NCI-H2171 treated with DMSO at 0.1 percent for 48 hours (cell line): ENCODE data around the gene RAP1A.

Experiments used
- DNase-seq: peaks from one replicate; lab custom pipeline; 2025; lab: John Stamatoyannopoulos, UW

Gene RAP1A

DNA sequence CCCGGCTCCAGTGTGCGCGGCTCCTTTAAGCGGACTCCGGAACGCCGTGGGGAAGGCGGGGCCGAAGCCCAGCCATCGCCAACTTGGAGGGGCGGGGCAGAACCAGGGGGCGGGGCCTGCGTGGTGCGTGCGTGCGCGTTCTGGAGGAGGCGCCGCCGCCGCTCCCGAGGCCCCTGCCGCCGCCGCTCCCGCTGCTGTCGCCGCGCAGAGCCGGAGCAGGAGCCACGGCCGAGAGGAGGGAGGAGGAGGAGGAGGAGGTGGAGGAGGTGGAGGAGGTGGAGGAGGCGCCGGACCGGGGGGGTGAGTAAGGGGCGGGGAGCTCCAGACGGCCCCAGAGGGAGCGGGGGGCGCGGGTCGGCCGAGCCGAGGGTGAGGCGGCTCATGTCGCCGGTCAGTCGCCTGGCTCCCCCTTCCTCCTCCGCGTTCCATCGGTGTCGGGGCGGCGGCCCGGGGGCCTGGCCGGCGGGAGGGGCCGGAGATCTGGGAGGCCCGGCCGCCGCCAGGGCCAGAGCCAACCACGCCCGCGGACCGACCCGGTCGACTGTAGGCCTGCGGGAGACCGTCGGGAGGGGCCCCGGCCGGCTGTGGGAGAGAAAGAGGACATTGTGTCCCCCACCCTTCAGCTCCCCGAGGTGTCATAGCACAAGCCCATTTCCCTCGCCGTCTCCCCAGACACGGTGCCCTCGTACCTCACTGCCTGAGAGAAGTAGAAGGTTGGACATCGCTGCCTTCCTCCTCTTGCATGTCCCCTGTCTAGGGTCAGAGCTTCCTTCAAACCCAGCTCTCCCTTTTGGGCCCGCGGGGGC, at the start of gene RAP1A:
RAP1A (plus strand) TSS at position 155 of the 806 bp plus-strand sequence. CDS start 71,572 bp downstream, outside the sequence.
- DNase-seq: peak; percentile 83

DNA sequence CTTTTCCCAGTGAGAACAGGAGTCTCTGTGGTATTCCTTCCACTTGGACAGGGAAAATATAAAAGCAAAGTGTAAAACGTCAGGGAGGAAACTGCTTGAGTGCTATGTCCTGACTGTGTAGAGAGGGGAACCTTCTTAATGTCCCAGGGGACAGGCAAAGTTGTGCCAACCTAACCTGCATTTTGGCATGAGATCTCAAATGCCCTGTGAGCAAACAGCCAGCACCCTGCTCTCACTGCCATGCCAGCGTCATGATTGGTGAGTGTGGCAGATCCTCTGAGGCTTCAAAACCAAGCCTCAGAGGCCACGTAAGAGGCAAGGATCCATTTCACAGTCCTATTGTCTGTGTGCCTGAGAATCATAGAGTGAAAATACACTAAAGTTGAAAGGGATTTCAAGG, 49.7 kb upstream of the RAP1A start:
- no peak for DNase-seq

DNA sequence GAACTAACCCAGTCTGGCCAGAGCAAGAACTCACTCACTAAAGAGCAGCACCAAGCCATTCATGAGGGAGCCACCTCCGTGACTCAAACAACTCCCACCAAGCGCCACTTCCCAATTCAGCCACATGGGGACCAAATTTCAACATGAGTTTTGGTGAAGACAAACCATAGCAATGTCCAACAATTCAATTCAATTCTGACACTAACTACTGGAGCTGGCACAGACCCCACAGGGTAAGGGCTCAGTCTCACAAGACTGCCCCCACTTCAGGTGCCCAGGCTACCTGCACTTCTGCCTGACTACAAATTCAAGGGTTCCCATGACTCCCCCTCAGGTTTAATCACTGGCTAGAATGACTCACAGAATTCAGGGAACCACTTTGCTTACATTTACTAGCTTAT, 48.8 kb upstream of the RAP1A start:
- DNase-seq: no peak

DNA sequence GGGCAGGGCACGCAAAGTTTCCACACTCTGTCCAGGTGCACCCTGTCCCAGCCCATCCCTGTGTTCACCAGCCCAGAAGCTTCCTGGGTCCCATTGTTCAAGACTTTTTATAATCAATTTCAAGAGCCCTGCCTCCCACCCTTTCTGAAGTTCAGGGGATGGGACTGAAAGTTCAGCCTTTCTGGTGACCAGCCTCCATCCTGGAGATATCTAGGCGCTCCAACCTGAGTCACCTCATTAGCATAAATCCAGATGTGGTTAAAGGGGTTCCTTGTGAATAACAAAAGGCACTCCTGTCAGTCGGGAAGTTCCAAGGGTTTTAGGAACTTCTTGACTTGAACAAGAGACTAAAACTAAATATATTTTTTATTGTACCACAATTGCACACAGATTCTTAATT, 48.4 kb upstream of the RAP1A start:
- no peak for DNase-seq

DNA sequence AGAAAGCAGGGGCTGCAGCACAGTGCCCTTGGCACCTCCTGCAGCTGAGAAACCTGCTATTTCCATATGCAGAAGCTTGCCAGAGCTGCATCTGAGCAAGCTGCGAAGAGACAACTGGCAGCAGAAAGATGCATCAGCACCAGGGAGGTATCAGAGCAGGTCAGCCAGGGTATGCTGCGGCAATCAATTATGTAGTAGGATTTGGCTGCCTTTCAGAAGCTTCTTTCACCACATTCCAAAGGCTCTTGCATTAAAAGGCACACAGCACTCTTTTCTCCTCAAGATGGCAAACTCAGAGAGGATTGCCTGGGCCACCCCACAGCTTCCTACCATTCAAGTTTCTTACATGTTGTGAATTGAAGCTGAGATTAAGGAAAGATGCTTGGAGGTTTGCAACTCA, 47.6 kb upstream of the RAP1A start:
- DNase-seq: no peak

DNA sequence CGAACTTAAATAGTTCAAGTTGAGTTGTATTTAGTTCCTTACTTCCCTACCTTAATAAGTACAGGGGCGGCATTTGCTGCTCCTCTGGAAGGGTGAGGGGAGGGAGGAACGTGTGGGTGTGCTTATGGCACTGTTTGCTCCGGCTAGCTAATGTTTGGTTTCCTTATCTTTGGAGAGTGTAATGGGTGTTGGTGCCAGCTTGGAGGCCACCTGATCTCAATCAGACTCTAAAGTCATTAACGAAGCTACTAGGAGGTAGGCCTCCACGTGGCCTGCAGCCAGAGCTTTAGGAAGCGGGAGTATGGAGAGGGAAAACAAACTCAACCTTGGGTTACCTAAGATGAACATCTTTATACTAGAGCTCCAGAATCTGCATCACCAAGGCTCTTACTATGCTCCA, 43.0 kb upstream of the RAP1A start:
- DNase-seq: no peak

DNA sequence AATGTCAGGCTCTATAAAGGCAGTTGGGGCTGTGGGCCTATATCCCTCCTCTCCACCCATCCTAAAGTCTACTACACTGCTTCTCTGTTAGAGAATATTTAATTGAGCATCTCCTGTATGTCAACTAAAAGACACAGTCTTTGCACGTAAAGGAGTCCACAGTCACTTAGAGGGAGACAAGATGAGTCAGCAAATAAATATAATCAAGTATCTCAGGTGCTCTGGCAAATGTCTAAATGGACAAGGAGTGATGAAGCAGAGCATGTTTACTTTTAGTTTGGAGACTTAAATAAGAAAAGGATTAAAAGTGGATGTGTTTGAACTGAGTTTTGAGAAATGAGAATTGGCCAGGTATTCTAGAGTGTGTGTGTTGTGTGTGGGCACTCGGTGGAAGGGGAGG, 41.8 kb upstream of the RAP1A start:
- no peak for DNase-seq

DNA sequence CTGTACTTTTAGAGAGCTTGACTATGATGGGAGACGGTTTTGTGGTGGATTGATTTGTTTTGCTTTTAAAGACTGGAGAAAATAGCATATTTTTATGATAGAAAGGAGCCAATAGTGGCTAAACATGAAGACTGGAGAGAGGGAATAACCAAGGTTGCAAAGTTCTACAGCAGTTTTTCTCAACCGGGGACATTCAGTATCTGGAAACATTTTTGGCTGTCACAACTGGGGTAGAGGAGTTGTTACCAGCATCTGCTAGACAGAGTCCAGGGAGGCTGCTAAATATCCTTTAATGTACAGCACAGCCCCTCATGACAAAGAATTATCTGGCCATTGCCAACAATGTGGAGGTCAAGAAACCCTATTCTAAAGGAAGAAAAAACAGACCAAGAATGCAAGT, 38.4 kb upstream of the RAP1A start:
- no peak for DNase-seq

DNA sequence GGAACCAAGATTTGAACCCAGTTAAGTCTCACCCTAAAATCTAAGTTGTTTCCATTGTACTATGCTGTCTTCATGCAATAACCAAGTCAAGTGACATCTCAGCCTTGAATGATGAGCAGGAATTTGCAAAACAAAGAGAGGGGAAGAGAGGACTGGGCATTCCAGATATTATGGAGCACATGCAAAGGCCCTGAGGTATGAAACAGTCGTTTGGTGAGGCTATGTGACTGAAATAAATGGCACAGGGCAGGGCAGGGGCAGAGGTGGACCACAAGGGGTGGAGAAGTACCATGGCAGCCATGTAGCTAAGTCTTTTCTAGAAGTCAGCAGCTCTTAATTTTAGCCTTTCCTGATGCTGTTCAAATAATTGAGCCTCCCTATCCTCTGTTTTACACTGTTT, 37.6 kb upstream of the RAP1A start:
- DNase-seq: no peak

DNA sequence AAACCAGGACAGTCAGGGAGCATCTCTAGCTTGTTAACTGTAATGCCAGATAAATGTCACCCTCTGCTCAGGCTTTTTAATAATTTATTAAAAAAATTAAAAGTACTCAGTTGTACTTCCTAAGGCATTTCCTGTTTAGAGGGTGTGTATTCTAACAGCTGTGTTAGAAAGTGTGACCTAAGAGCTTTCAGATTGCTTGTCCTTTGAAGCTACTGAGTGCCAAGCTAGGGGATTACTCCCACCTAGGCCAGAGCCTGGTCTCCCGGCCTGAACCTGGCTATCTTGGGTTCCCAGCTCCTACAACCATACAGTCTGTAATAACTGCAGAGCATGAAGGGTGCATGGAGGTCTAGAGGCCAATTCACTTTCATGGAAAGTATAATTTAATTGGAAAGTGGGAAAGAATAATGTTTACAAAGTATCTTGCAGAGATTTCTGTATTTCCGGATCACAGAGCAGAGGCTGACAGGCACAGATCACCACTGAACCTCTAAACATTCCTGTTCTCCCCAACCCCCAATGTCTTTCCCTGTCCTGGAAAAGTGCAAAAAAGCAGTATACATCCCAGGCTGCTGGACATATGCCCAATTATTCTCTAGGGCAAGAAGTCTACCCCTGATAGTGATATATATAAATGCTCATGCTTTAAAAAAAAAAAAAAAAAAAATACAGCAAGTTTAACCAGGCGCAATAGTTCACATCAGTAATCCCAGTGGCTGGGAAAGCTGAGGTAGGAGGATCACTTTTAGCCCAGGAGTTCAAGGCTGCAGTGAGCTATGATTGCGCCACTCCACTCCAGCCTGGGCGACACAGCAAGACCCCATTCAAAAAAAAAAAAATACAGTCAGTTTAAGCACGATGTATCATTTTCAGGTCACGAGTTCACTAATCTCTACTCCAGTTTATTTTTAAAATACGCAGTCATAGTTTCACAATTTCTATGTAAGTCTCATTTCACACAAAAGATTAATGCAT, 36.7 kb upstream of the RAP1A start:
- DNase-seq: no peak

DNA sequence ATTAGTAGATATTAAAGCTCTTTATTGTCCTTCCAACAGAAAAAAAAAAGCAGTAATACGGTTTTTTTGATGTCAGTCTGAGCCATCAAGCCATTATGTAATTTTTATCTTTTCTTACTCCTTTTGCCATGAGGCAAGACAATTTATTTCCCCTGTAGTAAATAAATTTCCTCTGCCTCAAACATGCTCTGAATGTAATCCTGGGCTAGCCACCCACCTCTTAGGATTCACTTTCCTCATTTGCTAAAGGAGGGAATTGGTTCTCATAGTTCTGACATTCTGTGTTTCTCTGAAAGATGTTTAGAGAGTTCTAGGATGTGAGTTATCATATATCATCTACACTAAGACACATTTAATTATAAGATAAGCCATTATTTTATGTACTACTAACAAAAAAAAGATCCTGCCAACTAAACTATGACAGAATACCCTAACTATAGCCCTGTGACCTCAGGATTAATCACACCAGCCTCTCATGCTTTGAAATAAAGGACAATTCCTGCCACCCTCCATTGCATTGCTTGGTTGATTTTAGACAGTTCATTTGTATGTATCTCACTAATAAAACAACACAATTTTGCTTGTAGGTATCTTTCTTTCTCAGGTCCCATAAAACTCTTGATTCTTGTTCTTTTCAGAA, 34.0 kb upstream of the RAP1A start:
- DNase-seq: no peak

DNA sequence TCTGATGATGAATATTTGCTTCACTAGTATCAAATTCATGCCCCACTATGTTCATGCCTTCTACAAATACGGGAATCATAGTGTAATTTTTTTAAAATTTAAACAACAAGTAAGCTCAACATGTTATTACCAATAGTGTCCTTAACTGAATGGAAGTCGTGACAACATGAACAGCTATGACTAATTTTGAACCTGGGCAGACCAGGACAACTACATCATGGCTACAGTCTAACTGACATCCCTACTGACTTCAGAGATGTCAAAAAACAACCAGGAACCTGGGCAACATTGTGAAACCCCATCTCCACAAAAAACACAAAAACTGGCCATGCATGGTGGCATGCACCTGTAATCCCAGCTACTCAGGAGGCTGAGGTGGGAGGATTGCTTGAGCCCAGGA, 33.5 kb upstream of the RAP1A start:
- DNase-seq: no peak

DNA sequence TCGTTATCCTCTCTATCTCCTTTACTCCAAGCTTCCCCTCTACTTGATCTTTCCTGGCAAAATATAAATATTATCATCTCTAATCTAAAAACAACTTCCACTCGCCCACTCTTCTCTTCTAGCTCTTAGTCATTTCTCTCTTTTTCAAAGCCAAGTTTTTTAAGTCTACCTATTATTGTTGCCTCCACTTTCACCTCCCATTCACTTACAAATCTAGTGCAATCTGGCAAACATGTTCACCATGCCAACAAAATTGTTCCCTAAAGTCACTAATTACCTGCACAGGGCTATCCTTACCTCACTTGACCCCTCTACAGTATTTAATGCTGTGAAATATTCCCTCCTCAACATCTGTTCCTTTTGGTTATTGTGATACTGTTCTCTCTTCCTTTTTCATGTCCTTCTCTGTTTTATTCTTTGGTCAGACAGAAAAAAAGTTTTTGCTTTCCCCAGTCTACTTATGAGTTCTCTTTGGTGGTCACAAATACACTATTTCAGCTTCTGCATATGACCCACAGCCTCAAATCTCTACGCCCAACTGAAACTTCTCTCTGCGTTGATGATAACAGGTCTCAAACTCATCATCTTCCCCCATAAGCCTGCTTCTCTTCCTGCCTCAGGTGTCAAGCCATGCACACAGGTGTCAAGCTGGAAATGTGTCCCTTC, 31.9 kb upstream of the RAP1A start:
- peak; percentile 47 for DNase-seq

DNA sequence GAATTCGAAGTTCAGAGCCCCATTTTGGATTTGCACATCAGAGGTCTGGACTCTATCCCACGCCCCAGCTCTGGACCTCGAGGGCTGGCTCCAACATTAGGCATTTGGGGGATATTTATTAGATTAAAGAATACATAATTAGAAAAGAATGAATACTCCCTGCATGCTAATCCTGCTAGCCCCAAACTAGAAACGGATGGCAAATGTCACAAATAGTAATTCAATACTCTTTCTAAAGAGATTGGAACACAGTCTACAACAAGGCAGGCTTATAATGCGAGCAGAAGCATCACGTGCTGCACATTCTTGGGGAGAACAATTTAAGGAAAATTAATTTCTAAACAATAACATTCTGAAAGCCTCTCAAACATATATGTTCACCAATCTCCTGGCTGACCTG, 27.7 kb upstream of the RAP1A start:
- DNase-seq: no peak

DNA sequence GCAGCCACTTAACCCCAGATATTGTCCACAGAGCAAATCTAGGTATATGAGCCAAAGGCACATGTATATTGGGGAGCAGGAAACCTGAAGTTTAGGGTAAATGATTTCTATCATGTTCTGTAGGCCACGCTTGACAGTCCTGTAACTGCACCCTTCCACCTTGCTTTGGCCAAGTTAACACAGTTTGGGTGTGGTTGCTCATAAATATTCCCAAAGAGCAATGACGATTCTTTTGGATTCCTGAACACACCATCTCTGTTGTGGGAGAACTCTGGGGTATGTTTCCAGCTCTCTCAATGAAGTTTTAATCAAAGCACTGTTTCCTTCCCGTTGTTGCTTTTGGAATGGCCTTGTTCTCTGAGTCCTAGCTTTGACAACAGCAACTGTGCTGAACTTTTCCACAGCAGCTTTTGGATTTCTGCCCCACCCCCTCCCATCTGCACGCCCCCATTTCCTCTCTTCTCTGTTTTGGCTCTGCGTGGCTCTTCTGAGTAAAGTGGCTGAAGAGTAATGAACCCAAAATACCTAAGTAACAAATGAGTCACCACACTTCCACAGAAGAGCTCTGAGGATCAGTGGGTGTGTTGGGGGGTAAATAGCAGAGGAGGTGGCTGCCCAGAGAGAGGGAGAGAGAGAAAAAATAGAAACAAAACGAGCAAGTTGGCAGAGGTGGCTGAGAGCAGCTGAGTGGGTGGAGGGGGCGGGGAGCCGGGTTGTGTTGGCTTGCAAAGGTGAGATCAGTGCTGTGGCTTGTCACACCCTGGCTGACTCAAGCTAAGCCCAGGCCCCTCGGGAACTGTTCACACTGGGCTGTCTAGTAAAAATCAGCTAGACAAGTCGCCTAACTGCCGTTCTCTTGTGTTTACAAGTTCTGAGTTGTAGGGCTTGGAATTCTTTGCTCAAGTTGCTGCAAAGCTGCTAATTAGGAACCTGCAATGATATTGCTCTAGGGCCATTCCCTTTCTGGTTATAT, 26.9 kb upstream of the RAP1A start:
- peak; percentile 47 for DNase-seq

DNA sequence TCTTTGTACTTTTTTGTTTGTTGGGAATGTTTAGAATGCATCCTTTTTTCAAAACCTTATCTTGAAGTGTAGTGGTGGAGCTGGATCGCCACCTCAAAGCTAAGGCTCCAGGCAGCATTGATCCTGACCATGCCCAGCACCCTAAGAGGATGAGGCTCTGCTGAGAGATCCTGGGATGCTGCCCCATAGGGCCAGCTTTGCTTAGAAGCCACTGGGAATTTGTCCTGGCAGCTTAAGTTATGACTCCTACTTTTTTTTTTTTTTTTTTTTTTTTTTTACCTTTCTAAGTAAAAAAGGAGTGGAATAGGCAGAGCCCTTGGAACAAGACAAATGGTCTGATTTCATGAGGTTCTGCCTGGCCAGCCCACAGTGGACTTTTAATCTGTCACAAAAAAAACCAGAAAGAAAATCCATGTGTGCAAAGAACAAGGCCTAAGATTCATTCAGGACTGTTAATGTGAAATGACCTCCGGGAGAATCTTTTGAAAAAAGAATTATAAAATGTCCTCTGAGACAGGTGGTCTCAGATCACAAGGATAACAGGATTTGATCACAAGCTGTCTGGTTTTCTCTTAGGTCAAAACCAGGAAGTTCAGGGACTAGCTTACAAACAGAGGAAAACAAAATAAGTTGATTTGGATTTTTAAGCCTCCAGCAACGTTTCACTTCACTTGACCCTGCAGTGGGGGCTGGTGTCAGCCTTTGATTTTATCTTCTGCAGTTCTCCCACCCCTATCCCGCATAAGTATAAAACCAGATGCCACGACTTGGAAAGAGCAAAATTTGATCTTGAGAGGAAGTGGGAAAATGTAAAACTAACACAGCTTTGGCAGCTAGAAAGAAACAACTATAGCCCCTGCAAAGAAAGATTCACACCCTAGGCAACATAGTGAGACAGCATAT, 25.9 kb upstream of the RAP1A start:
- no peak for DNase-seq

DNA sequence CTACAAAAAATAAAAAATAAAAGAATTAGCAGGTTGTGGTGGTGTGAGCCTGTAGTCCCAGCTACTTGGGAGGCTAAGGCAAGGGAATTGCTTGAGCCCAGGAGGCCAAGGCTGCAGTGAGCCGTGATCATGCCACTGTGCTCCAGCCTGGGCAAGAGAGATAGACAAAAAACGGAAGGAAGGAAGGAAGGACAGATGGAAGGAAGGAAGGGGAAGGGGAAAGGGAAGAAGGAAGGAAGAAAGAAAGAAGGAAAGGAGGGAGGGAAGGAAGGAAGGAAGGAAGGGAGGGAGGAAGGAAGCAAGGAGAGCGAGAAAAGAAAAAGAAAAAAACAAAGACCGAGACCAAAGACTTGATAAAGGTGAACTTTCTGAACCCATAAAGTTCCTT, 25.3 kb upstream of the RAP1A start:
- no peak for DNase-seq

DNA sequence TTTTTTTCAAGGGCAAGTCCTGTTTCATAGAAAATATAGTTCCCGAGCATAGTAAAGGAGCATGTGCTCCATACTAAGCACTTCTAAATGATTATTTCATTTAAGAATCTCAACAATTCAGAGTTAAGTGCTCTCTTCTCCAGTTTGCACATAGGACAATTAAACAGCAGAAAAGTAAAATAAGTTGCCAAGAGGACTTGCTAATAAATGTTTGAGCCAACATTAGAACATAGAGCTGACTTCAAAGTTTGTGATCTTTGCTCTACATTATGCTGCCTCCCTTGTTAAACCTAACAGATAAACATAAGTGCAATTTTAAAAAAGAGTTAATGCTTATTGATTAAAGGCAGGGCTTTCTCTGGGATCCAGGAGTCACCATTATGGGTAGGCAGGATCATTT, 23.8 kb upstream of the RAP1A start:
- DNase-seq: no peak

DNA sequence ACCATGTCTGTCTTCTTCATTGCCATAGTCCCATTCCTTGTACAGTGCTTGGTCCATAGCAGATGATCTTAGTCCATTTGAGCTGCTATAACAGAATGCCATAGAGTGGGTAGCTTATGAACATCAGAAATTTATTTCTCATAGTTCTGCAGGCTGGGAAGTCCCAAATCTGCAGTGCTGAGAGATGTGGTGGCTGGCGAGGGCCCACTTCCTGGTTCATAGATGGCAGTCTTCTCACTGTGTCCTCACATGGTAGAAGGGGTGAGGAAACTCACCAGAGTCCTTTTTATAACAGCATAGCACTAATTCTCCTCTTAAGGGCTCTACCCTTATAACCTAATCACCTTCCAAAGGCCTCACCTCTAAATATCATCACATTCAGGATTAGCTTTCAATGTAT, 23.1 kb upstream of the RAP1A start:
- no peak for DNase-seq

DNA sequence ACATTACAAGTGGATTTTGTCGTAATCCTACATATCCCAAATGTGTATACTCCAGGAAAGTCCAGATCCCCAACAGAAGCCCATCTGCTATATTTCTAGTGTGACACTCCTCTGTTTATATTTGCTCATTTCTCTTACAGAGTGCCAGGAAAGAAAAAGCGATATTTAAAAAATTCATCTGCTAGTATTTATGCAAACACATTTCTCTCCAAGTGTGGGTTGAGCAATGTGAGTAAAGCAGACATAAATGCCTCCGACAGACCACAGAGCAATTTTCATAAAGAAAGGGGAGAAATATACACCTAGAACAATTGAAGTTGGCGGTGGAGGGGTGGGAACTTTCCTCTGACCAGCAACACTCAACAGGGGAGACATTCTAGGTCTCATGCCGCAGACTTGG, 22.2 kb upstream of the RAP1A start:
- DNase-seq: no peak
